NCI-H774 (cell line): Measurements from ENCODE around the gene DLG1.
"Not testable (repeated sequence)": the region's sequence is repeated elsewhere in the genome, so short reads cannot be mapped to it uniquely, and the experiment has no call there.

ENCODE experiments used
- DNase-seq: peaks from one replicate; lab custom pipeline; 2025; lab: John Stamatoyannopoulos, UW

The DLG1 gene

GRCh38 chr3:197244751-197245150, 53.7 kb downstream of the DLG1 start:
- DNase-seq, result no peak

- no peak for DNase-seq
Observed at GRCh38 chr3:197242784-197243432, 55.5 kb downstream of the DLG1 start.

- no peak for DNase-seq
Observed at GRCh38 chr3:197241173-197241572, 57.2 kb downstream of the DLG1 start.

GRCh38 chr3:197239857-197240256, 58.6 kb downstream of the DLG1 start:
- no peak for DNase-seq

- no peak for DNase-seq
Observed at GRCh38 chr3:197238842-197239241, 59.6 kb downstream of the DLG1 start.

GRCh38 chr3:197237897-197238296, 60.5 kb downstream of the DLG1 start:
- no peak for DNase-seq

GRCh38 chr3:197236362-197236761, 62.0 kb downstream of the DLG1 start:
- no peak for DNase-seq

- no peak for DNase-seq
Observed at GRCh38 chr3:197234947-197235914, 63.2 kb downstream of the DLG1 start.

GRCh38 chr3:197231321-197231720, 67.1 kb downstream of the DLG1 start:
- no peak for DNase-seq

- DNase-seq, result no peak
Observed at GRCh38 chr3:197229836-197230235, 68.6 kb downstream of the DLG1 start.

- no peak for DNase-seq
Observed at GRCh38 chr3:197229178-197229577, 69.2 kb downstream of the DLG1 start.

GRCh38 chr3:197227780-197228574, 70.4 kb downstream of the DLG1 start:
- no peak for DNase-seq

- no peak for DNase-seq
Observed at GRCh38 chr3:197226179-197226578, 72.2 kb downstream of the DLG1 start.

- no peak for DNase-seq
Observed at GRCh38 chr3:197225579-197225978, 72.8 kb downstream of the DLG1 start.

- DNase-seq, result peak; percentile 34
Observed at GRCh38 chr3:197224034-197224444, 74.4 kb downstream of the DLG1 start.

- DNase-seq, result no peak
Observed at GRCh38 chr3:197222937-197223370, 75.5 kb downstream of the DLG1 start.

- no peak for DNase-seq
Observed at GRCh38 chr3:197219619-197220018, 78.8 kb downstream of the DLG1 start.

GRCh38 chr3:197218210-197218609, 80.2 kb downstream of the DLG1 start:
- no peak for DNase-seq

GRCh38 chr3:197216914-197217313, 81.5 kb downstream of the DLG1 start:
- no peak for DNase-seq

GRCh38 chr3:197216169-197216860, 82.1 kb downstream of the DLG1 start:
- no peak for DNase-seq

GRCh38 chr3:197212290-197212689, 86.1 kb downstream of the DLG1 start:
- no peak for DNase-seq

- DNase-seq, result not testable (repeated sequence)
Observed at GRCh38 chr3:197211698-197212097, 86.7 kb downstream of the DLG1 start.
